Measurements from ENCODE around the gene TRNT1.

TRNT1 gene

DNA sequence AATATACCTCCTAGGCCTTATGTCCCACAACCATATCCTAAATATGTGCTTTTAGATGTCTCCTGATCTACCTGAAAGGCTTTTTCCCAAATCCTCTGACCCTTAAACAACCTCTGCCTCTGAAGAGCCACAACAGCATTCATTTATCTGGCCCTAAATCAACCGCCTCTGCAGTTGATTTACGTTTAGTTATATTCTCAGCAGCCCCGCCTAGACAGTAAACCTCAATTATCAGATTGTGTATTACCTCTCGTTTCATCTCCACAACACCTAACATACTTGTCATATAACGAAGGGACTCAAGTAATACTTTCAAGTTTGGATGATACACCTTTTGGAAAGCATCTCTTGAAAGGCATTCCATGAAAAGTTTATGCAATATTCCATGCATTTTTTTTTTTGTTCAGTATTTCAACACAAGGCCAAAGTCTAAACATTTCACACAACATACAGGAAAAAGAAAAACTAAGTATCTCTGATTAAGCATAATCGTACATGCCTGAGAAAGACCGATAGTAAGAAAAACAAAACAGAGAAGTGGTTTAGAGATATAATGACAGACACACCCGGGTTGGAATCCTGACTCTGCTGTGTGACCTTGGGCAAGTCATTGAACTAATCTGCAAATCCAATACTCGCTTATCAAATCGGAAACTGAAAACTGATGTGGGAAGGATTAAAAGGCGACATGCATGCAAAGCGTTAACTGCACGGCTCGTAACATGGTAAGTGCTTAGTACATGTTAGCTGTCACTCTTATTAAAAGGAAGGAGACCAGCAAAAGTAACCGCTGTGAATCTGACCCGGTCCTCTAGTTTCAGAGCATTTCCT is 52.0 kb downstream of the TRNT1 start:
- peaks cover 57% of the 10 kb centered on the region for H3K4me1 Mint-ChIP-seq (ENCODE audit: low read depth)
- peak overlapping the region; percentile 97 for H3K4me3 Mint-ChIP-seq
- no peaks in the 10 kb centered on the region for H3K27me3 Mint-ChIP-seq
- no peaks in the 10 kb centered on the region for H3K9me3 Mint-ChIP-seq
- H3K36me3 Mint-ChIP-seq (ENCODE audit: low read depth): peaks cover 17% of the 10 kb centered on the region
- peak overlapping the region; percentile 79 for H3K27ac Mint-ChIP-seq

- Mint-ChIP-seq H3K9me3 (no peaks in the 10 kb centered on the region), H3K4me1 (ENCODE audit: low read depth) (peaks cover 51% of the 10 kb centered on the region), H3K27ac (peak within 1 kb of the TSS; percentile 79), H3K36me3 (ENCODE audit: low read depth) (peaks cover 11% of the 10 kb centered on the region), H3K27me3 (no peaks in the 10 kb centered on the region), H3K4me3 (peak within 1 kb of the TSS; percentile 97)
These were observed 52.8 kb downstream of the TRNT1 start, which contains the start of gene CRBN for GRCh38 chr3:3179407-3180094. Gene CRBN (minus strand): TSS chr3:3179691. CDS start chr3:3179687, 4 bp downstream.

- H3K27ac Mint-ChIP-seq: no peak overlapping the region
- H3K4me3 Mint-ChIP-seq: no peak overlapping the region
- no peaks in the 10 kb centered on the region for H3K27me3 Mint-ChIP-seq
- peaks cover 4% of the 10 kb centered on the region for H3K36me3 Mint-ChIP-seq (ENCODE audit: low read depth)
- peaks cover 42% of the 10 kb centered on the region for H3K4me1 Mint-ChIP-seq (ENCODE audit: low read depth)
- H3K9me3 Mint-ChIP-seq: no peaks in the 10 kb centered on the region
These were observed 53.7 kb downstream of the TRNT1 start for GRCh38 chr3:3180456-3180855.

DNA sequence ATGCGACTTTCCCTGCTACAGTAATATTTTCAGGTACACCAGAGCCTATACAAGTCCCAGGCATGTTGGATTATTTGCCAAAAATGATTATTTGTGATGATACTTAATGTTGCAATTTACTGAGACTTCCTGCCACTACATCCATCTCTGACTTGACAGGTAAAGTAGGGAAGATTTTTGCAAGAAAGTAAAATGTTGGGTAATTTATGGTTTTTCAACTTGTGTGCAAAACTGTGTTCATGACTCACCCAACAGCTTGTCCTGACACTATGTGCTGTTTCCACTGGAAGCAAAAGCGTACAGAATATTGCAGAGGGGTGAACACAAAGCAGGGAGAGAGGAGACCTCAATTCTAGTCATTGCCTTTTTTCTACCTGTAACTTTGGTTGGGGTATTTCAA is 58.1 kb downstream of the TRNT1 start:
- no peak overlapping the region for H3K4me3 Mint-ChIP-seq
- H3K27me3 Mint-ChIP-seq: no peaks in the 10 kb centered on the region
- no peaks in the 10 kb centered on the region for H3K36me3 Mint-ChIP-seq (ENCODE audit: low read depth)

GRCh38 chr3:3189102-3189727 is 62.5 kb downstream of the TRNT1 start:
- H3K27ac Mint-ChIP-seq: no peak overlapping the region
- no peak overlapping the region for H3K4me3 Mint-ChIP-seq

More for the DNA sequence above, 58.1 kb downstream of the TRNT1 start:
- Mint-ChIP-seq H3K27ac (no peak overlapping the region), H3K9me3 (peaks cover 7% of the 10 kb centered on the region), H3K4me1 (ENCODE audit: low read depth) (peaks cover 12% of the 10 kb centered on the region)

DNA sequence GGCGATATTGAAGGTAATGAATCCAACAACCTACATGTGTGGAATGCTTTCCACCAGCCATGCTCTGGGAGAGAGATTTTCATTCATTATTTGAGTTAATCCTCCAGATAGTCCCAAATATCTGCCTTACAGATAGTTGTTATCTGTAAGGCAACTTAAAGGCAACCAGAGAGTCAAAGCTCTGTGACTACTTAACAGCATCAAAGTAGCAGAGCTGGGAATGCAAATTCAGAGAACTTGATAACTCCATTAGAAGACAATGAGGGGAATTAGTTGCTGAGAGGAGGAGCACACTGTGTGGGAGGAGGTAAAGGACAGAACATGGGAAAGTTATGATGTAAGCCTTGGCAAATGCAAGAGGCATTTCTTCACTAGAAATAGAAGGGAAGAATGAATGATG is 63.2 kb downstream of the TRNT1 start:
- H3K9me3 Mint-ChIP-seq: peaks cover 7% of the 10 kb centered on the region
- no peaks in the 10 kb centered on the region for H3K27me3 Mint-ChIP-seq
- peaks cover 29% of the 10 kb centered on the region for H3K4me1 Mint-ChIP-seq (ENCODE audit: low read depth)
- no peak overlapping the region for H3K4me3 Mint-ChIP-seq
- no peak overlapping the region for H3K27ac Mint-ChIP-seq
- no peaks in the 10 kb centered on the region for H3K36me3 Mint-ChIP-seq (ENCODE audit: low read depth)

More at GRCh38 chr3:3189102-3189727, 62.5 kb downstream of the TRNT1 start:
- Mint-ChIP-seq H3K36me3 (ENCODE audit: low read depth) (no peaks in the 10 kb centered on the region), H3K27me3 (no peaks in the 10 kb centered on the region), H3K4me1 (ENCODE audit: low read depth) (peaks cover 28% of the 10 kb centered on the region), H3K9me3 (peaks cover 7% of the 10 kb centered on the region)

DNA sequence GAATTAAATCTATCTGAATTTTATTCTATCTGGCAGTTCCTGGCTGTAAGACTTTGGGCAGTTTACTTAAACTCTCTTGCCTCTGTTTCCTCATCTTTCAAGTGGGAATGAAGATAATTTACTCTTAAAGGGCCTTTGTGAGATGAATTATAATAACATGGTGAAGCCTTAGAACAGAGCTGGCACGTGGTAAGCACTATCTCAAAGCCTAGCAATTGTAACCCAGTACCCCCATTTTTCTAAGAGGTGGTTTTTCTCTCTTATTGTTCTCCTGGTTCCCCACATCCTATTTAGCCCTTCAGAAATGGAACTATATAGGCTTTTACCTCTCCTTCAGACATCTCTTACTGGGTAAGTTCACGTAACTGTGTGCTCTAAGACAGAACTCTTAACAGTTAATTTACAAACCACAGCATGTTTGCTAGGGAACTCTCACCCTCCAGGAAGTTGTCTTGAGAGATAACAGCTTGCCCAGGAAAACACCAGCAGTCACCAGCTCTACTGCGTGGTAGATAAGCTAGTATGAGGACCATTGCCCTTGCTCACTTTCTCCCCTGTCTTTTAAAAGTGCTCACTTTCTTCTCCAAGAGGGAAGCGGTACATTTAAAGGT is 65.0 kb downstream of the TRNT1 start:
- Mint-ChIP-seq H3K27ac (peak overlapping the region; percentile 23), H3K27me3 (no peaks in the 10 kb centered on the region), H3K36me3 (ENCODE audit: low read depth) (no peaks in the 10 kb centered on the region), H3K4me1 (ENCODE audit: low read depth) (peaks cover 32% of the 10 kb centered on the region), H3K9me3 (no peaks in the 10 kb centered on the region), H3K4me3 (peak overlapping the region; percentile 53)

DNA sequence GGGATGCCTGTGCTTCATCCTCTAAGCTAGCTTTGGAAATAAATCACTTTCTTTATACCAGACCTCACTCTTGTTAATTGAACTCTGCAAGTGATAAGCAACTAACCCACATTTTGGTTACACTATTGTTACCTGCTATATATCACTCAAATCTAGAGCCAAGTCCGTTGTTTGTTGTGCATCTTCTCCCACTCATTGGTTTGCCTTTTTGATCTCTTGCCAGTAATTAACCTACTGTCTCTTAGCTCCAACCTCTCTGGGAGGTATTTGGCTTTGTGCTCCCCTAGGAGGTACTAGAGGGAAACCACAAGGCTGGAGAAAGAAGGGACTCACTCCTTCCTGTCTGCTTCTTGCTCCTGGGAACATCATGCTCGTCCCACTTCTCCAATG is 65.5 kb downstream of the TRNT1 start:
- Mint-ChIP-seq H3K4me1 (ENCODE audit: low read depth) (peaks cover 32% of the 10 kb centered on the region), H3K36me3 (ENCODE audit: low read depth) (no peaks in the 10 kb centered on the region), H3K27me3 (no peaks in the 10 kb centered on the region), H3K9me3 (no peaks in the 10 kb centered on the region), H3K4me3 (peak overlapping the region; percentile 53), H3K27ac (peak overlapping the region; percentile 23)

DNA sequence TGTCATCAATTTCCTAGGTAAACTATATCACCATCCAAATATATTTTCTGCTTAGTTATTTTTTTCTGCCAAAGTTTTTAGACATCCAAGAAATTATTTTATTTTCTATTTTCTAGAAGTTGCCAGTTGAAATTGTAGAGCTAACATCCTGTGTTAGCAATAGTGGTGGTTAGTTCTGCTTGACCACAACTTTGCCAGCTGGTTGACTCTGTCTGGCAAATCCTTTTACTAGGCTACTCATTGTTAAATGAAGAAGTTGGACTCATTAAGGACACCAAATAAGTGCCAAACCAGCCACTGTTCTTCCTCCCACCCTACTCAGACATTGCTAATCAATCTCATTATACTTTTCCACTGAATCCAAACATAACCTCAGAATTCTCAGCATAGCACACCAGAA is 68.1 kb downstream of the TRNT1 start:
- H3K4me3 Mint-ChIP-seq: no peak overlapping the region
- H3K27me3 Mint-ChIP-seq: no peaks in the 10 kb centered on the region
- H3K4me1 Mint-ChIP-seq (ENCODE audit: low read depth): peaks cover 25% of the 10 kb centered on the region
- no peaks in the 10 kb centered on the region for H3K9me3 Mint-ChIP-seq
- no peak overlapping the region for H3K27ac Mint-ChIP-seq
- no peaks in the 10 kb centered on the region for H3K36me3 Mint-ChIP-seq (ENCODE audit: low read depth)

GRCh38 chr3:3196148-3196861 is 69.6 kb downstream of the TRNT1 start:
- Mint-ChIP-seq H3K4me3 (no peak overlapping the region), H3K36me3 (ENCODE audit: low read depth) (no peaks in the 10 kb centered on the region), H3K27me3 (no peaks in the 10 kb centered on the region), H3K27ac (no peak overlapping the region), H3K9me3 (no peaks in the 10 kb centered on the region), H3K4me1 (ENCODE audit: low read depth) (peaks cover 27% of the 10 kb centered on the region)
